Activated T-helper 1 cell treated with Interleukin-2 at 50 U/mL for 16 hours (primary cell): ENCODE data around the gene FBXO3.
A peak's percentile ranks its signal among the peaks of the same experiment; 100 is the strongest.
"Not testable (repeated sequence)": the region's sequence is repeated elsewhere in the genome, so short reads cannot be mapped to it uniquely, and the experiment has no call there.

ENCODE experiments used
- DNase-seq: peaks from one replicate; pipeline ENCODE4 v3.0.0-alpha.2; 2020; ENCODE audit warnings: low read depth

FBXO3 gene, protein sequence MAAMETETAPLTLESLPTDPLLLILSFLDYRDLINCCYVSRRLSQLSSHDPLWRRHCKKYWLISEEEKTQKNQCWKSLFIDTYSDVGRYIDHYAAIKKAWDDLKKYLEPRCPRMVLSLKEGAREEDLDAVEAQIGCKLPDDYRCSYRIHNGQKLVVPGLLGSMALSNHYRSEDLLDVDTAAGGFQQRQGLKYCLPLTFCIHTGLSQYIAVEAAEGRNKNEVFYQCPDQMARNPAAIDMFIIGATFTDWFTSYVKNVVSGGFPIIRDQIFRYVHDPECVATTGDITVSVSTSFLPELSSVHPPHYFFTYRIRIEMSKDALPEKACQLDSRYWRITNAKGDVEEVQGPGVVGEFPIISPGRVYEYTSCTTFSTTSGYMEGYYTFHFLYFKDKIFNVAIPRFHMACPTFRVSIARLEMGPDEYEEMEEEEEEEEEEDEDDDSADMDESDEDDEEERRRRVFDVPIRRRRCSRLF

DNA sequence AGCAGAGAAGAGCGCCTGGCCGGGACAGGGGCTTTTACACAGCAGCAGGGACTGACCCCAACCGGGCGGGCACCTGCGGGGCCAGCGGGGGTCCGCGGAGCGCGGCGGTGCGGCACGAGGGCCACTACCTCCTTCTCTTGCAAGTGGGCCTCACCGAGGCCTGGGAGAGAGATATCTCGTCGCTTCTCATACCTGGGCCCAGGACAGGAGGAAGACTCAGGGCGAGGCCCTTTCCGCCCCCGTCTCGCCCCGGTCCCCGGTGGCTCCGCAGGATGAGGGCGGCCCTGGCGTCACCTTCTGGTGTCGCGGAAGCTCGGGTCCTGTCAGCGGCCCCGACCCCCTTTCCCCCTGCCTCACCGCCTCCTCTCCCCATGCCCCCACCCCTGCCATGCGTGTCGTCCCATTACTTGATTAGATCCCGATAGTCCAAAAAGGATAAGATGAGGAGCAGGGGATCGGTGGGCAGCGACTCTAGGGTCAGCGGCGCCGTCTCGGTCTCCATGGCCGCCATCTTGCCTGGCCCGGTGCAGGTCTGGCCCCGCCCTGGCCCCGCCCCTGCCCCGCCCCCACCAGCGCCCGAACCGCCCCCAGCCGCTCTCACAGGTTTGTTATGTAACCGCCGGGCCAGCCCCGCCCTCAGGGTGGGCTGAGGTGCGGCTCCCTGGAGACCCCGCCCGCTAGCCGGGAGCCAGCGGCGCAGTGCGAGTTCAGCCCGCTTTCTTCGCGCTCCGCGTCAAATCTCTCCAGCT lies at the start of gene FBXO3:
Gene FBXO3 (minus strand): TSS at position 534 of the 749 bp plus-strand sequence. CDS start 23 bp downstream, at position 511.
- peak; percentile 81 for DNase-seq

DNA sequence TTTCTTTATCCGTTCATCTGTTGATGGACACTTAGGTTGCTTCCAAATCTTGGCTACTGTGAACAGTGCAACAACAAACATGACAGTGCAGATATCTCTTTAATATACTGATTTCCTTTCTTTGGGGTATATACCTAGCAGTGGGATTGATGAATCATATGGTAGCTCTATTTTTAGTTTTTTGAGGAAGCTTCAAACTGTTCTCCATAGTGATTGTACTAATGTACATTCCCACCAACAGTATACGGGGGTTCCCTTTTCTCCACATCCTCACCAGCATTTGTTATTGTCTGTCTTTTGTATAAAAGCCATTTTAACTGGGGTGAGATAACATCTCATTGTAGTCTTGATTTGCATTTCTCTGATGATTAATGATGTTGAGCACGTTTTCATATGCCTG lies 48.7 kb upstream of the FBXO3 start:
- not testable (repeated sequence) for DNase-seq

DNA sequence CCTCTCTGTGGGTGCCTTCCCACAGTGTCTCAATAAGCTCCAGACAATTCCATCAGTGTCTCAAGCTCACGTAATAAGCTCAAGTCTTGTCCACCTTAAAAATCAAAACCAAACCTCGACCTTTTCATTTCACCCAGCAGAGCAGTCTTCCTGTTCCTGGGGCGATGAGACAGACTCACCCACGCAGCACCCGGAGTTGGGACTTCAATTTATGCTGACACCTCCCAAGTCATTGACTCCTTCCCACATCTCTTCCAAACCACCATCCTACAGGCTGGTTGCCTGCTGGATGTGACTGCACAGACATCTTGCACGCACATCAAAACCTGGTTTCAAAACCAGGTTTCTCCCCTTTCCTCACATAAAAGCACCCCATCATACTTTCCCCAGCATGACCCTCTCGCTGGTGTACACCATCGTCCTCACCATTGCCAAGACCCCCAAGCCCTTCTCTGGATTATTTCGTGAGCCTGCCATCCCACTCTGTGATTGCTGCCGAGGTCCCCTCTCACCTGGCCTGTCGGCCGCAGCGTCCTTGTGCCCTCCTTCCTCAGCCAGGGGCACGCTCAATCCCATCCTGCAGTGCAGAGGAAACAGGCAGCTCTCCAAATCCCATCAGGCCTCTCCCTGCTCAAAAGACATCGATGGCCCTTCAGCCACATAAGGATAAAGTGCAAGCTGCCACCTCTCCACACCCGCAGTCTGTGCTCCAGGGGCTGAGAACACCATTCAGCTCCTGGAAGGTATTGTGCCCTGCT lies 45.1 kb upstream of the FBXO3 start:
- DNase-seq, result no peak

DNA sequence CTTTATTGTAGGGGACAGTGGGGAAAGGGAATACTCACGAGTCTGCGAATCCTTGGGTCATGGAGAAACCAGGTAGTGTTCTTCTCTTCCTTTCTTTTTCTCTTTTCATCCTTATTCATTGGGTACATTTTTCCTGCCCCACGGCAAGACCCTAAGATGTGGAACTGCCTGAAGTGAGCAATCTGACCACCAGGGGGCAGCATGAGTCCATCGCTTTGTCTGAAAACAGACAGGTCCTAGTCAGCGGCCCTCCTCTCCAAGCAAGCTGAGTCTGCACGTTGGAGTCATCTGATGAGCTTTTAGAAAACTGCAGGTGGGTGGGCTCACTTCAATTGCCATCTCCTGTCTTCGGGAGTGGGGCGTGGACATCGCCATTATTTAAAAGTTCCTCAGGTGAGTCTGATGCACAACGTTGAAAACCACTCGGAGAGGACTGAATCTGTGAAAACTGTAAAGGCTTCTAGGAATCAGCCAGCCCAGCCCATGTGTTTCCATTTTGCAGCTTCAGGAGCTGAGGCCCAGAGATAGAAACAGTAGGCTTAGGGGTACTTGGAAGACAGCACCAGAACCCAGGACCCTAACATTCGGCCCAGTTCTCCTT lies 34.0 kb upstream of the FBXO3 start:
- peak; percentile 71 for DNase-seq

DNA sequence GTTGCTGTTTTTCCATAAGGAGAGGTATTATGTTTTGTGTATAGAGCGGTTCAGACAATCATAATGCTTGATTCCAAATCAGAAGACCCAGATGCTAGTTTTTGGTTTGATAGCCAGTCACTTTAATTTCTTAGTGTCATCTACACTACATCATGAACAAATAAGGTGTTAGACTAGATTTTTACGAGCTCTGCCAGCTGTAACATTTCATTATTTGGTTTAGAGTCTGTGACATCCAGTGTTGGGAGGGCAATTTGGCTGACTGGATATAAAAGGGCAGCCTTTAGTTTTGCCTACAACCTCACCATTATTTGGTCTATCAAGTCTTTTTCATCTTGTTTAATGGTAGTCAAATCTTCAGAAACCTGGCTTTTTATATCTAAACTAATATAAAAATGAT lies 30.2 kb upstream of the FBXO3 start:
- no peak for DNase-seq

DNA sequence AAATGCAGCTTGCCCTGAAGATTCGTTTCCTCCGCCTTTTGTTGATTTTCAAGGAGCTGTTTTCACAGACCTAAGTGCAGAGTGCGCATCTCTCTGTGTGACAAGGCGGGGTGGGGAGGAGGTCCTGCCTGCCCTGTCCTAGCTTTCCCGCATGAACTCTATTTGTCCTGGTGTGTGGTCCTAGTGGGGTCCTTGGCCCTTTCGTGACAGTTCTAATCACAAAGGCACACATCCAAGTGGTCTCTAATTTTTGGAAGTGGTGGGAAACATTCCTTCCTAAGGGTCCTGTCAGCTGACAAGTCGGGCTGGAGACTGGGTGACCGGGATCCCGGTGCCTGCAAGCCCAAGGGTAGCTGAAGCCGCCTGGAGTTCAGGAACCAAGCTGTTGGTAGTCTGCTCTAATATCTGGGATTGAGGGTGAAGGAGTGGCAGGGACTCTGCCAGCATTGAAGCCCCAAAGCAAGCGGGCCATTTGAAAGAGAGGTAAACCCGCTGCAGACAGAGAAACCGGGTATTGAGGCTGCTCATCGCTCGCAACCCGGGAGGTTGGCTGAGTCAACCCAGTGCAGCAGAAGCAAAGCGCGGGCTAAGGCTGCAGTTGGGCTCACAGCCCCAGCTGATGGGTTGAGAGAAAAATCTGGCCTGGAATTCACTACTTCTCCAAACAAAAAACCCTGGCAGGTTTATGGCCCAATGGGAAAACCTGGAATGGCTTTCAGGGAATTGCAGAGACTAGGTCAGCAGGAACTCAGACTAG lies 28.1 kb upstream of the FBXO3 start:
- DNase-seq, result no peak

DNA sequence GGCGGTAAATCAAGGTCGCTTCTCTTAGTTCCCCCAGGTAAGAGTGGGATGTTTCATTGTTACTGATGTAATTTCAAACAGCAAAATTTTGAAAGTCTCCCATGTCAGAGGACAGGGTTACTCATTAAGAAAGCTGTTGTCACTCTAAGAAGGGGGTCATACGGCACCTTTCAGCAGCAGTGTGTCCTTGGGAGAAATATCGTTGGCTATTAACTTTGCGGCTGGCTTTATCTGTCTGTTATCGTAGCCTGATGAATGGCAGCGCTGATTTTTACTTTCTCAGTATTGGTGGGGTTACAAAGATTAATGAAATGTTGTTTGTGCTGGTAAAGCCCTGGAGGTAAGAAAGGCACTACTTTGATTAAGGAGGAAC lies 27.5 kb upstream of the FBXO3 start:
- DNase-seq, result no peak

DNA sequence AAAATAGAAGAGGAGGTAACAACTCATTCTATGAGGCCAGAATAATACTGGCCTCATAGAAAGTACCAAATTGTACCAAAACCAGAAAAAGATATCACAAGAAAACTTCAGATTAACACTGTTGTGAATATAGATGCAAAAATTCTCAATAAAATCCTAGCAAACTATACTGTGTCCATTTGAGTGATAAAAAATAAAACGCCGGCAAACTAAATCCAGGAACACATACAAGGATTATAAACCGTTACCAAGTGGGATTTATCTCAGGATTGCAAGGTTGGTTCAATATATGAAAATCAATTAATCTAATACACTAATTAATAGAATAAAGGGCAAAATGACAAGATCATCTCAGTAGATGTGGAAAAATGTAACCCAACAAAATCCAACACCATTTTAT lies 23.6 kb upstream of the FBXO3 start:
- no peak for DNase-seq

DNA sequence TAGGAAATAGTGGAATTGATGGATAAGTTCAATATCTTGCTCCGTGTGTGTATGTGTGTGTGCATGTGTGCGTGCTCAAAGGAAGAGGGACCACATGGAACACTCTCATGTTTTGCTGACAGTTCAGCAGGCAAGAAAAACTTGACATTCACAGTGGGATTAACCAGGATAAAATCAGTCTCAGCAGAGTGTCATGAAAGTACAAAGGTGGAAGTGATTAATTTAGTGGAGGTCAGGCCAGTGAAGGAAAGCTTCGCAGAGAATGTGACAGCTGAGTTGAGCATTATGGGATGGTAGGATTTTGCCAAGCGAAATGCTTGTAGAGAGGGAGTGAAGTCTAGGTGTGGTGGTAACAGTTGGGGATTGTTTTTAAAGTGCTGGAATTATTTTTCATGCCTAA lies 15.7 kb upstream of the FBXO3 start:
- no peak for DNase-seq

DNA sequence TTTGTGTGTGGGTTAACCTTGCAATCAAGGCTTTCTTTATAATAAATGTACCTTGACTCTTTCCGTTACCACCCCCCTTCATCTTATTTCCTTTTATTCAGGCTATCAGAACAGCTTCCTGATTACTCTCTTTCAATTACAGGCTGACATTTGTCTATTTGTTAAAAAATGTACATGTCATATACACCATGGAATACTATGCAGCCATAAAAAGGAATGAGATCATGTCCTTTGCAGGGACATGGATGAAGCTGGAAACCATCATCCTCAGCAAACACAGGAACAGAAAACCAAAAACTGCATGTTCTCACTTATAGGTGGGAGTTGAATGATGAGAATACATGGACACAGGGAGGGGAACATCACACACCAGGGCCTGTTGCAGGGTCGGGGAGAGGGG lies 13.8 kb upstream of the FBXO3 start:
- DNase-seq, result not testable (repeated sequence)

DNA sequence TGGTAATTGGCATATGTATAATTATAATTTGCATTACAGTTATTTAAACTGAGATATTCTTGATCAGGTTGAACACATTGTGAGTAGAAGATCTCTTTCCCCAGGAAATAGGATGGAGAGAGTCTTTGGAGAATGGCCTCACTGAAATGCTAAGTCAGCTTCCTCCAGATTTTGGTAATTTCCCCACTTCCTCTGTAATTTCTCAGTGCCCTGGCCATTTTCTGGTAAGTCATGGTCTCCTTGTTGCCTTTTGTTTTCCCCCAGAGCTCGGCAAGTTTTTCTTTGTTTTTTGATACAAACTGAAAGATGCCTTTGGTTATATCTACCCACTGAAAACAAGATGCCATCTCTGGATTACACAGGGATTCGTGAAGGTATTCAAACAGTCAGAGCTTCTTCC lies 12.8 kb upstream of the FBXO3 start:
- no peak for DNase-seq

DNA sequence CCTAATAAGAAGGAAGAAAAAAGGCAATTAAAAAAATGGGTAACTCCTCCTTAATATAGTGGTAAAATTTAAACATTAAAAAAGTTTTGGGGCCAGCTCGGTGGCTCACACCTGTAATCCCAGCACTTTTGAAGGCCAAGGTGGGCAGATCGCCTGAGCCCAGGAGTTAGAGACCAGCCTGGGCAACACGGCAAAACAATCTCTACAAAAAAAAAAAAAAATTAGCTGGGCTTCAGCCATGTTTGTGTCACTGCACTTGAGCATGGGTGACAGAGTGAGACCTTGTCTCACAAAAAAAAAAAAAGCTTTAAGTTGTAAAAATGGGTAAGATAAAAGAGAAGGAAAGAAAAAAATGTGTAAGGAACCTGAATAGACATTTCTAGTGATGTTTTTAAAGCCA lies 11.3 kb upstream of the FBXO3 start:
- DNase-seq, result no peak

DNA sequence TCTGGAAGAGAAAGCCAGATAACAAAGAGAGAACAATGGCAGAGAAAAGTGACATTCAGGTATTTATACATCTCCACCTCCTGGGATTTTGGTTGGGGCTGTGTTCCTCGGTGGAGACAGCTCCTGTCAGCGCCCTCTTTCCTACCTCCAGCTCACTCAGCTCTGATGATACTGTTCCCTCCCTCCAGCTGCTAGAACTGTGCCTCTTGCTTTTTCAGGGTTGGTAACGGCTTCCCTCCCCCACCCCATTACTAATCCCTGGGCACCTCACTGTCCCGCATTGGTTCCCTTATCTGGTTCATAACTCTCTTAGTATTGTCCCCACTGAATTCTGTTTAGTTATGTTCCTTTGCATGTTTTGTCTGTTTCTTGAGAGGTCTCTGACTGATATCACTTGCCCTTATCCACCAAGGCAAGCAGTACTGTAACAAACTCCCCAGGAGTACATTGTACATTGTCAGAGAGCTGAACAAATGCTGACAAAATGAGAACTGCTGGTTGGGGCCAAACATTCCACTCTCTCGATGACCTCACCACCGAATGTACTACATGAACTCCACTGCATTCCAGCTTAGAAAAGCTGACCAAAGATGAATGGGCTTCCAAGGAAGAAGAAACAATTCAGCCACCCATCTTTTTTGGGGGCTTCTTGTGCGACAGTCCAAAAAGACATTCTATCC lies 5.7 kb upstream of the FBXO3 start:
- DNase-seq, result no peak

DNA sequence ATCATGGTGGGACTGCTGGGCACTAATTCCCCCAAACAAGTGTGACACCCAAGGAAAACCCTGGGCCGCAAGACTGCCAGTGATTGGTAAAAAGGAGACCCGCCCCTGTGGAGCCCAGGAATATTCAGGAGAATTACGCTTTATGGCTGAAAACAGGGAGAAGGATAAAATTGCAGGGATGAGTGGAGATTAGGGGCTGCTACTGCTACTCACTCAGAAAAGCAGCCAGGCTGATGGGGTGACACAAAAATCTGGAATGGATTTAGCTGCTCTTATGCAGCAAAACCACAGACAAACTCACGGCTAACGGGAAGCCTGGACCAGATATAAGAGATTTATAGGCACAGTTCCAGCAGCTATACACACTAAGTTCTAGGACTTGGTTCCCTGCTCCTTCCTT lies 4.4 kb upstream of the FBXO3 start:
- DNase-seq, result no peak

DNA sequence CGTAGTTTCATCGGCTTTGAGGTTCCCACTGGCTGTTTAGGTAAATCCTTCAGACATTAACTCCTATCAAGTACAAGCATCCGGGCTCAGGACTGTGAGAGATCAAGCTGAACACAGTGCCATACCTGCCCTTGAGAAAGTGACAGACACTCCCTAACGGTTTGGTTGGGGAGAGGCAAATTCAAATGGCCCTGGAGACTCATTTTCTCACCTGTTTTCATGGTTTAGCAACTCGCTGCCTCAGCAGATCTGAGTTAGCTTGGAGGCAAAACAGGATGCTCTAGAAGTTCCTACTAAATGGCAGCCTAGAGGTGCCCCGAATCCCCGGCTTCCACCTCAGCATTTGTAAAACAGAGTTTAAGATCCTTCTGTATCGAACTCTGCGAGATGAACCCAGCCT lies 3.6 kb upstream of the FBXO3 start:
- DNase-seq, result peak; percentile 2

DNA sequence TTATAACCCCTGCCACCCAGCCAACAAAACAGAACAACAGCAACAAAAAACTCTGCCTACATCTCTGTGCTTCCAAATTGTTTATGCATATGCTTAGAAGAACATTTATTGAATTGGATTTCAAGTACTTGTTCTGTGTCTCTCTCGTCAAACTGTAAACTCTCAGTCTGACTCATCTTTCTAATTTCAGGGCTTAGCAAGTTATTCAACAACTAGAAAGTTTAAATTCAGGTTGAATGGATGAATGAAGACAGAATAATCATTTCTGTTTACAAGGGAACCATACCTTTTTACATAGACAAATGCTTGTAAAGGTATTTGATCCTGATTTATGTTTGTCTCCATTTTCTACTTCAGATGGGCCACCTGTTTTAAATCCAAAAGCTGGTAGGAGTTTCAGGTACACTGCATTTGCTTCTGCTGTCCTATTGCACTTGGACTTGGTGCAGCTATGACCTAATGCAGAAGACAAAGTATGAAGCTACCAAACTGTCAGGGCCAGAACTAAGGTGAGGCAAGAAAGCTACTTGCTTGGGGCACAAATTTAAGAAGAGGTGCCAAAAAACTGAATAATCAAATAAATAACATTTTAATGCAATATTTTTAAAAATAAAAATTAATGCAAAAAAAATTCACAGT lies 1.6 kb upstream of the FBXO3 start:
- no peak for DNase-seq

DNA sequence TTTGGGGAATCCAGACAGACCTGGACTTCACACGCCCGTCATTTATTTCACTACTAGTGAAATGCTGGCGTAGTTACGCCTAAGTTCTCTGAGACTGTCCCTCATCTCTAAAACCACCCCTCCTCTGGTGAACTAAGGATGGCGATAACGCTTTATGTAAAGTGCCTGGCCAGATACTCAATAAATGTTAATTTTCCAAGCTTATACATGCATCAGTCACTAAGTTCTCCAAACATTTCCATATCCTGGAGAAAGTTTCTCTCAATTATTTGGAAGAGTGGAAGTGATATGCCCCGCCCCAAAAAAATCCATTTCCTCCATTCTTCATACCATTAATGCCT lies 1.1 kb upstream of the FBXO3 start:
- DNase-seq, result no peak

DNA sequence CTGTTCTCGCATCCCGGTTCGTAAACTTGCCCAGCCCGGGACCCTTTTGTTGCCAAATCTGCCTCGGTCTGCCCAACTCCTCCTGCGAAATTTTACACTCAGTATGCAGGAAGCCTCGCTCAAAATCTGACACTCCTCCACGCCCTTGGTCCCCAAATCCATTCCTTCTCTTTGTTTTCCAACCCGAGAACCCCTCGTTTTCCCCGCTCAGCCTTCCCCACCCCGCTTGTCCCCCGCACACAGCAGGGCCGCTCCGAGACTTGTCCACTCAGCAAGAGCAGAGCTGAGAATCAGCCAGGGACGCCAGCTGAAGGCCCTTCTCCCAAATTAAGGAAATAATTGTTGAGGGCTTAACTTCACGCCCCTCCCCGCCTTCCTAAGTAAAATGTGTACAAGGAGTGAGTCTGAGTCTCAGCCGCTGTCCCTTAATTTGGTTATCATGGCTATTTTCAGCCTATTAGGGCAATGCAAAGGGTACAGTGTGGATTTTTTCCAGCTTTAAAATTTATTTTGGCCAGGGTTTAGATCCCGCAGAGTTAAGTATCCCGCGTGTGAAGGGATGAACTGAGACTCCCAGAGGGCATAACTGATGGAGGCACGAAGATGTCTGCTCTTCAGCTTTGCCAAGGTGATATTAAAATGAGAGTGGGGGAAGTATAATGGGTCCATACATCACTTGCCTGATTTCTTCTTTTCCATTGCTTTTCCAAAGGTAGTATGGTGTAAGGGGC lies 581 bp upstream of the FBXO3 start:
- no peak for DNase-seq

DNA sequence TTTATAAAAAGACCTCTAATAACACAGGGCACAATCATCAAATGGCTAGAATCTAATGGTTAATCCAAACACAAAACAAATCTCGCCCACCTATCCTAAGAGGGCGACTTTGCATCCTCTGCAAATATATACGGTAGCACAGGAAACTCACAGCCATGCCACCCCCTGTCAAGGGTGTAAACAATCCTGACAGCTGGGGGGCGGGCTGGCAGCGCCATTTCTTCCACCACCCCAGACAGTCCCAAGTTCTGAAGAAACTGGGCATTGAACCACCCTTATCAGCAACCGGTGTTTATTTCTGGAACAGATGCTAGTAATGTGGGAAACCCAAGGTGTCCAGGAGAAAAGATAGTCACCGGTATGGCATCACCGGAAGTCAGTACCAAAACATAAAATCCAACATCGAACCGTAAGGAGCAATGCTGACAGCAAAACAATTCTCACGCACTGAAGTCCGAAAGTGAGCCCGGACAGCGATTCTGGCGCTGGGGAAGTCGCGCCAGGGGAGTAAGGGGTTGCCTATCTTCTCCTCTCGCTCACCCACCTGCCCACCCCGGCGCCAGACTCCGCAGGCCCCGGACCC lies 825 bp downstream of the FBXO3 start:
- DNase-seq, result peak; percentile 8

DNA sequence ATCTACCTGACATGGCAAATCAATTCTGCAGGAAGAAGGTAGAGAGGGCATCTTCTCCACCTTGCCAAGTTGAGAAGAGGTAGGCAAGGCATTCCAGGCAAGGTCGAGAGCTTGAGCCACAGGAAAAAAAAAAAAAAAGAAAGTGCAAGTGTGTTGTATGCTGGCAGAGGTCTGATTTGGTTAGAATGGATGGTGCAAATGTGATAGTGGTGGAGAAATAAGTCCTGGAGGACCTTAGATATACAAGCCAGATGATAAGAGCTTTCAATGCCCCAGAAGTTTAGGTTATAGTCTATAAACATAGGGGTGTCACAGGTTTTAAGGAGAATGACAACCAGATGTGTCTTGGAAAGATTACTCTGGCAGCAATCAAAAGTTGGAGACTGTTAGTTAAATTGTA lies 1.4 kb downstream of the FBXO3 start:
- no peak for DNase-seq
